SW 1271 (cell line): Measurements from ENCODE around the gene ADAM12.
A peak's percentile ranks its signal among the peaks of the same experiment; 100 is the strongest.

Experiments
- DNase-seq, 2 experiments: peaks; one replicate each; lab custom pipeline; 2025; lab: John Stamatoyannopoulos, UW

The ADAM12 gene

DNA sequence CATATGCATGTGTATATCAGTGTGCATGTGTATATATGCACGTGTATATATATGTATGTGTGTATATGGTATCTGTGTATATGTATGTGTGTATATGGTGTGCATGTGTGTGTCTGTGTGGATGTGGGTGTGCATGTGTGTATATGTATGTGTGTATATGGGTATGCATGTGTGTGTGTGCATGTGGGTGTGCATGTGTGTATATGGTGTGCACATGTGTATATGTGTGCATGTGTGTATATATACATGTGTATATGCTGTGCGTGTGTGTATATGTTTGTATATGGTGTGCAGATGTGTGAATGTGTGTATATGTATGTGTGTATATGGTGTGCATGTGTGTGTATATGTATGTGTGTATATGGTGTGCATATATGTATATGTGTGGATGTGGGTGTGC lies 245.2 kb downstream of the ADAM12 start:
- no peak for DNase-seq

DNA sequence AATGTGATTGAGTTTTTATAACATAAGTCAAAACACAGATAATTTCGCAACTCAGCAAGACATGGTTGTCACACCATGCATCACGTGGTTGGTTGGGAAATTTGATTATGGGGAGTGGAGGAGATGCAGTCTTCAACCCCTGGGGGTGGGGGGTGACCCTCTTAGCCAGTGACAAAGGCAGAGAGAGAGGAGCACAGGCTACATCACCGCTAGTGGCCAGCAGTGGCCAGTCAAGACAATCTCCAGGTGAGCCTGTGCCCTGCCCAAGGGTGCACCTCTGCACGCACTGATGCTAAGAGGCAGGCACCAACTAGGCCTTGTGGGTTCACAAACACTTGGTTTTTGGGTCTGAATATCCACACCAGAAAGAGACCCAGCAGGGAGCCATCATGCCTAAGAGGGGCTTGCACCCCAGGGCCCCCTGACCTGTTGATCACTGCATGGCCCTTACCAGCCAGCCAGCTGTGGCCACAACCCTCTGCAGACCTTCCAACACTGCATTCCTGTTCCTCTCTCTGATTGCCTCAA lies 247.5 kb downstream of the ADAM12 start:
- DNase-seq = no peak

DNA sequence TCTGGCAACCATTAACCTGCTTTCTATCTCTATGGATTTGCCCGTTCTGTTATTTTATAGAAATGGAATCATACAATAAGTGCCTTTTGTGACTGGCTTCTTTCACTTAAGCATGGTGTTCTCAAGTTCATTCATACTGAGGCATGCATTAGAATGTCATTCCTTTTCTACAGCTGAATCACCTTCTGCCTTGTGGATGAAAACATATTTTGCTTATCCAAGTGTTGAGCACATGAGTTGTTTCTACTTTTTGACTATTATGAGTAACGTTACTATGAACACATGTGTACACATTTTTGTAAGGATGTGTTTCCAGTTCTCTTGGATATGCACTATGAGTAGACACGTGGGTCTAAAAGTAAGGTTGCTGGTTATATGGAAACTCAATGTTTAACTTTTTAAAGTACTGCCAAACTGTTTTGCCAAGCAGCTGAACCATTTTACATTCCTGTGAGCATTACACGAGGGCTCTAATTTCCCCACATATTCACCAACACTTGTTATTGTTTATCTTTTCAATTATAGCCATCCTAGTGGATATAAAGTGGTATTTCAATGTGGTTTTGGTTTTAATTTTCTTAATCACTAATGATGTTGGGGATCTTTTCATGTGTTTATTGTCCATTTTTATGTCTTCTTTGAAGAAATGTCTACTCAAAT lies 250.6 kb downstream of the ADAM12 start:
- DNase-seq = no peak

DNA sequence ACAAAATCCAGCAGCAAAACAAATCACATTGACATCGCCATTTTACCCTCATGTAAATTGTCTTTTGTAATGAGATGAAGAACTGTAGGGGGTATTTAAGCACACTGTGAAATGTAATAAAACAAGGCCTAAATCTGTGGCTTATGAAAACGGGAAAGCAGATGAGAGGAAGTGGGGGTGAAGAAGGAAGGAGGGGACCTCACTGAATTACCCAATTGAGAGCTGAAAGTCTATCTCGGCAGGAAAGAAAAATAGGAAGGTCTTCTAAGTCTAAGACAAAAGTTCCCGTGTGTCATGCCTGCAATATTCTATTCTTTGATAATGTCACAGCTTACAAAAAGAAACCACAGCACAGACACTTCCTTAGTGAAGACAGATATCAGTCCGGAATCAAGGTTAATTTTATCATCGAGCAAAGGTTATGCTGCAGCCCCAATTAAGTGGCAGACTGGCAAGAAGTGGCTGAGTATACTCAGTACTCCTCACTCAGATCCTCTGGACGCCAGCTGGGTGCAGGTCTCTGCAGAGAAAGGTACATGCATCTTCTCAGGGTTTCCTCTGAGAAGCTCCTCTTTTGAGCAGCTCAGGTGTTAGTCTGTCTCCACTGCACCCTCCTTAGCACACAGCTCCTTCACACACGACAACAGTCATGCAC lies 252.2 kb downstream of the ADAM12 start:
- no peak for DNase-seq

DNA sequence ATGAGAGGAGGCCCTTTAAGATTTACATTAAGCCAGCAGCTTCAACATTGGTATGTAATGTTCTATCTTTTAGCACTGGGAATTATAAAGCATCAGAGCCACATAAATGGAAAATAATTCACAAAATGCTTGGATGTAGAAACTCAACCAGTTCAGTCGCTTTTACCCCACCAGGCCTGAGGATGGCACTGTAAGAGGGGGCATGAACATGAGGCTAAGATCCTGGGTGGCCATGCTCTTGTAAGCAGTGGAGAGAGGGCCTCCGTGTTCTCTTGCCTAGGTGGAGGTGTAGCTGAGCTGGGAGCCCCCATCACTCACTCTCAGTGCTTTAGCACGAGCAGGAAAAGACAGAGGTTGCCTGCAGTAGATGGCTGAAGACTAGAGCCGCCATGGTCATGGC lies 253.1 kb downstream of the ADAM12 start:
- DNase-seq = peak in 1 of 2 experiments; percentile 2

DNA sequence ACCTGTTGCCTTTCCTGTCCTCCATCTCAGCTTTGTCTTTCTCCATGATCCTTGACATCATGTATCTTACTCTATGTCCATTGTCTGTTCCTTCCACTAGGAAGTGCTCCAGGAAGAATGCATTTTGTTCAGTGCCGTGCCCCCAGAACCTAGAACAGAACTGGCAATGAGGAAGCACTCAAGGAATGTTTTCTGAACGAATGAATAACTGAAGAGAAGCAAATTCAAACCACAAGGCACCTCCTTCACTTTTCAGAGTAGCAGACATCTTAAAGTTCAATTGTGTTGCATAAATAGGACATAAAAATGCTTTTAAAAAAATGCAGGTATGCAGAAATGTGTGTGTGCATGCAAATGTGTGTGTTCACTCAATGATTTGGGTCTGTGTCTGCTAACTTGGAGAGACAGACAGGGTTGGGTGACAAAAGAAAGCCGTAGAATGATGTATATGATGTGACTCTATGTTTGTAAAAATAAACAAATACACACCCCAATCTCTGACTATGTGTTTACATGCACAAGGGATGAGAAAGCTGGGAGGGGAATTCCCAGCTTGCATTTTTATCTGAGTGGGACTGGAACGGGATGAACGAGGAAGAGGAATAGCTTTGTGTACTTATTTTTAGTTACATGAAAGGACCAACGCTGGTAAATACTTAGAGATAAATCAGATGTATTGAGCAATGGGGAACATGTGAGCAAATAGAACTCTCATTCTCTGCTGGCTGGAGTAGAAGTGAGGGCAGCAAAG lies 254.2 kb downstream of the ADAM12 start:
- no peak for DNase-seq

DNA sequence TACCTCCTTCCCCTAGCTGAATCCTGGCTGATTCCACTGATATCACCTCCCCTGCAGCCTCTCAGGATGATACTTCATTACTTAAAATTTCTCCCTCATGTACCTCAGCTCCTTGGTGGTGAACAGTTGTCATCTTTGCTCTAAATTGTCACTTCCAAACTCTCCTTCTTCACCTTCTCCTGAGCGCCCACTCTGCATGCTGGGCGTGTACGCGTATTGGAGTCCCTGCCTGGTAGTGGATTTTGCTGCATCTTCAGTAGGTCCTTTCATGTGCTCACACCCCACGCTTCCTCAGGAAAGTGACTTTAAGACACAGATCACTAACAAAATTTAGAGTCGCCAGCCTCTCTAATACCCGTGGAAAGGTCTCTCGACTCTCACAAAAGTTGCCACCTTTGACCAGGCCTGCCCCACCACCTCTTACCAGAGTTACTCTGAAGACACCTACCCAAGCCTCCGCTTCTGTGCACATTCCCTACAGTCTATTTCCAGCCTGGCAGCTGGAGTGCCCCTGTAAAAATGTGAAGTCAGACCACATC lies 255.1 kb downstream of the ADAM12 start:
- no peak for DNase-seq

DNA sequence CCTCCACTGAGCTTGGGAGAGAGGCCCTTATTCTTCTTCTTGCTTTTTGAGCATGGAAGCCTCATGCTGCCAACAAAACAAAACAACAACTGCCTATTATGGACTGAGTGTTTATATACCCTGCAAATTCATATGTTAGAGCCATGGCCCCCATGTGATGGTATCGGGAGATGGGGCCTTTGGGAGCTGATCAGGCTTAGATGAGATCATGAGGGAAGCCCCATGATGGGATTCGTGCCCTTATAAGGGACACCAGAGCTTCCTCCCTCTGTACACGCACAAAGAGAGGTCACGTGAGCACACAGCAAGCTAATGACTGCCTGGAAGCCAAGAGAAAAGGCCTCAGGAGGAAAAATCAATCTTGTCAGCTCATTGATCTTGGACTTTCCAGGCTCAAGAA lies 256.9 kb downstream of the ADAM12 start:
- no peak for DNase-seq

DNA sequence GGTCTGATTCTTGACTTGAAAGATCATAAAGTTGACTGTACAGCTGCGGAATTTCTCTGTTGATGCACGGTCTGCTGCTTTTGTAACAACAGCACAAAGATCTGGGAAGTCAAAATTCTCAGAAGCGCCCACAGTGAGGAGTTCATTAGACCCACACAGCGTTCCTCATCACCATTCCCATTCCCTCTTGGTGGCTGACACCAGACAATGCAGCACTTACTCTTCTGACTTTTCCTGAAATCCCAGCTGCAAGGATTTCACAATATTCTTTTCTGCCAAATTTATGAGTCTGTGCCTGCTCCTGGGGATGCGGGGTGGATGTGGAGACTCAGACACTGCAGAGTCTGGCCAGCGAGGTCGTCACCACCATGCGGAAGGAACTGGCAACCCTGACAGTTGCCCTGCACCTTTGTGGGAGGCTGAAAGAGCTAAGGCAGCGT lies 258.0 kb downstream of the ADAM12 start:
- DNase-seq = no peak

DNA sequence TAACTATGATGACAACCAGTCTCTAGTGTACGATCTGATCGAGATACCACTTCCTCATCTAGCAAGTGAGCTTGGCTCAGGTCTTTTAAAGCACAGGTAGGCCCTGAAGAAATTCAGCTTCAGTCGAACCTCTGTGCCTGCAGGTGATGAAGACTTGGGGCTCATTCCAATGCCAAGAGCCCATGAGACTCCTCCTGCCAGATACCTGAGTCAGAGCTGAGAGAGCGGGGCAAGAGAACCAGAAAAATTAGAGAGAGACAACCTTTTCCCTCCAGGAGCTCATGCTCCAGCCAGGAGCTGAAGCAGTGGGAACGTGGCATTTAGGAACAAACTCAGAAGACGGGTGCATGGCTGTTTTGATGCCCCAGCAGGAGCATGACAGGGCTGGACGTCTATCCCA lies 259.3 kb downstream of the ADAM12 start:
- no peak for DNase-seq

DNA sequence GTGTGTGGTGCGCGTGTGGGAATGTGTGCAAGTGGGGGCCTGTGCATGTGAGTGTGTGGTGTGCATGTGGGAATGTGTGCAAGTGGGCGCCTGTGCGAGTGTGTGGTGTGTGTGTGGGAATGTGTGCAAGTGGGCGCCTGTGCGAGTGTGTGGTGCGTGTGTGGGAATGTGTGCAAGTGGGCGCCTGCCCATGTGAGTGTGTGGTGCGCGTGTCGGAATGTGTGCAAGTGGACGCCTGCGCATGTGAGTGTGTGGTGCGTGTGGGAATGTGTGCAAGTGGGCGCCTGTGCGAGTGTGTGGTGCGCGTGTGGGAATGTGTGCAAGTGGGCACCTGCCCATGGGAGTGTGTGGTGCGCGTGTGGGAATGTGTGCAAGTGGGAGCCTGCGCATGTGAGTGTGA lies 259.7 kb downstream of the ADAM12 start:
- no peak for DNase-seq

DNA sequence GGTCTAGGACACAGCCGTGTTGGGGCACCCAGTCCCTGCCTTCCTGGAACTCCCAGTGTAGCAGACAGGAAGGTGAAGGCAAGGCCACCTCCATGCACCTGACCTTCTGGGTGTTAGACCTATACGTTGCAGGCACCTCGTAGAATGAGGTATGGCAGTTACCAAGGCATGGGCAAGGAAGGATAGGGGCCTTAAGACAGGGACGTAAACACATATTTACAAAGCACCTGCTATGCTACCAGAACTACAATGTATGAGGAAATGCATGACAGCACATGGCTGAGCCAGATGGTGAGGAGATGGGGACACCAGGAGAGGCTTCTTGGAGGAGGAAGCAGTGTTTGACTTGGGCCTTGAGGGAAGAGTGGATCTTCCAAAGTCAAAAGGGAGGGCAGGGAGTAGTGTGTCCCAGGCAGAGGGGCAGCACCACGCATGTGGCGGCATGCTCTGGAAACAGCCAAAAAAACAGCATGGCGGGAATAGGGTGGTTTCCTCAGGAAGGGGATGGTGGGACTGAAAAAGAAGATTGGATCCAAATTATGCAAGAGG lies 260.7 kb downstream of the ADAM12 start:
- no peak for DNase-seq

DNA sequence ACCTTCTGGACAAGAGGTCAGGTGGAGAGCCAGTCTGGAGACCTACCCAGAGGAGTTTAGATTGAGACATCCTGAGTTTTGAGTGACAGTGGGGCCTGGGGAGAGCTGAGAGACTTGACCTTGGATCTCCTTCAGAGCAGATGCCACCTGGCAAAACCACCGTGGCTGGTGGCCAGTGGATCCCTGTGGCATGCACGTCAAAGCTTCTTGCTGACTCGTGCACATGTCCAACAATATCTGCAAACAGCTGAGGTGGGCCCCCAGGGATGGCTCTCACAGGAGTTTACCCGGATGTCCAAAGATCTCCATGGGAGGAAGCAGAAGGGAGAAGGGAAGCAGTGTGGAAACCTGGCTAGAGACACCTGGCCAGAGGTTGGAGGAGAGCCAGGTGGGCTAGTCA lies 261.4 kb downstream of the ADAM12 start:
- no peak for DNase-seq

DNA sequence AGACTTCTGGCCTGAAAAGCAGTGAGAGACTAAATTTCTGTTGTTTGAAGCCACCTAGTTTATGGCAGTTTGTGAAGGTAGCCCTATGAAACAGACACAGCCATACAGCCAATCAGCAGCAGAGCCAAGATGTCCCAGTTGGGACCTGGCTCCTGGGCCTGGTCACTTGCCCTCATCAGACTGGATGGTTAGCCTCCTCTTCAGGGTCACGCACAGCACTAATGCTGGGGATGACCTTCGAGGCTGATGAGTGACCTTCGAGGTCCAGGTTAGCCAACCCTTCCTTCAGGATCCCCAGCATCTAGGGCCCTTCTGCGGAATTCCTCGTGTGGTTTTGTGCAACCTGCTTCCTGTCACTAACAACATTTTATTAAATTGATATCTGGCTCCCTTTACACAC lies 262.3 kb downstream of the ADAM12 start:
- no peak for DNase-seq

DNA sequence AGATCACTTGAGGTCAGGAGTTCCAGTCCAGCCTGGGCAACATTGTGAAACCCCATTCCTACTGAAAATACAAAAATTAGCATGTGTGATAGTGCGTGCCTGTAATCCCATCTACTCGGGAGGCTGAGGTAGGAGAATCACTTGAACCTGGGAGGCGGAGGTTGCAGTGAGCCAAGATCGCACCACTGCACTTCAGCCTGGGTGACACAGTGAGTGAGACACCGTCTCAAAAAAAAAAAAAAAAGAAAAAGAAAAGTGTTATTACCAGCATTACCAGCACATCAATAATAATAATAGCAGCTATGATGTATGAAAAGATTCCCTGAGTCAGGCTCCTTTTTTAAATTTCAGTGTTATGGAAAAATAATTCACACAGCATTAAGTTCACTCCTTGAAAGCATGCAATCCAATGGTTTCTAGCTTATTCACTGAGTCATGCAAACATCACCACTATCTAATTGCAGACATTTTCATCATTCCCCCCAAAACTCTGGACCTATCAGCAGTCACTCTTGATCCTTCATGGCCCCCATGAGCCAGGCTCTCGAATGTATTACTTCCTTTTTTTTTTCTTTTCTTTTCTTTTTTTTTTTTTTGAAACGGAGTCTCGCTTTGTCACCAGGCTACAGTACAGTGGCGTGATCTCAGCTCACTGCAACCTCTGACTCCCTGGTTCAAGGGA lies 263.5 kb downstream of the ADAM12 start:
- no peak for DNase-seq

DNA sequence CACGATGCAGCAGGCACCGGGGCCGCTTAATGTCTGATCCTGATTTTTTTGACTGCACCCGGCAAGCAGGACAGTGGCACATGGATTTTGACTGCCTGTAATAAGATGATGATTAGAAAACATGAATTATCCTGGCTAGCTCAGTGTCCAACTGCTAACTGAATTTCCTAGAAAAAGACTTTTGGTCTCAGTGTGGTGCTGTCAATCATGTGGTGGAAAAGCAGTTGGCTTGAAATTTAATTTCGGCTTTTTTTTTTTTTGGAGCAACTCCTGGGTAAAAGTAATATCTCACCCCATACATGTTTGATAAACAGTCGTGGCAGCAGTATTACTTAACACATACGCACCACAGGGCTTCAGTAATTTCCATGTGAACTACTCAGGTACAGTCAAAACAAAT lies 264.2 kb downstream of the ADAM12 start:
- DNase-seq = no peak

DNA sequence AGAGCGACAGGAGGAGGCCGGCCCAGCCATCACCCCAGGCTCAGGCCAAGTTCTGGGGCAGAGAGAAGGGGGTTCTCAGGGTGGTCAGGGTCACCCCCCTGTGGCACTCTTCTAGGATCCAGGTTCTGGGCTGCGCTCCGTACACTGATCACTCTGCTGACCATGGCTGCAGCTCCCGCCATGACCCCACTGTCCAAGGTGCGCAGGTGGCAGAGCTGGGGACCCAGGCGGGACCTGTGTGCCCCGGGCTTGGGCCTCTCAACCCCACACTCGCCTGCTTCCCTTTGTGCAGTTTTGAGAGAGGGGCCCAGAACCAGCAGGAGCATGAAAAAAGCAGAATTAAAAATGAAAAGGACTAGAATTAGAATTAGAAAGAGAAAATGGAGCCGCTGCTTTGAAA lies 264.8 kb downstream of the ADAM12 start:
- DNase-seq = no peak

DNA sequence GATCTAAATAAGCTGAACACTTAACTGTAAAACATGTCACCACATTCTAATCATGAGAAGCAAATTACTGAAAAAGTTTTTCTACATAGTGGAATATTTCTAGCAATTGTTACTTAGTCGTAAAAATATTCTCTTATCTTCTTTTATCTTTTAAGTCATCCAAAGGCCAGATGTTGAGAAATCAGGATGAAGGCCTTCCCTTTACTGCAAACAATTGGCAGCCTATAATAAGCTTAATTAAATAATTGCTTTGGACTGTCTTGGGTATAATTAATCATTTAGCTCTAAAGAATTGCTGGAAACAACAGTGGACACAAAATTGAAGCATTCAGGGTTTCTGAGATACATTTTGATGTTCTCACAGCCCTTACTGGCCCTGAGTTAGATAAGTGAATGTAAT lies 265.4 kb downstream of the ADAM12 start:
- no peak for DNase-seq

DNA sequence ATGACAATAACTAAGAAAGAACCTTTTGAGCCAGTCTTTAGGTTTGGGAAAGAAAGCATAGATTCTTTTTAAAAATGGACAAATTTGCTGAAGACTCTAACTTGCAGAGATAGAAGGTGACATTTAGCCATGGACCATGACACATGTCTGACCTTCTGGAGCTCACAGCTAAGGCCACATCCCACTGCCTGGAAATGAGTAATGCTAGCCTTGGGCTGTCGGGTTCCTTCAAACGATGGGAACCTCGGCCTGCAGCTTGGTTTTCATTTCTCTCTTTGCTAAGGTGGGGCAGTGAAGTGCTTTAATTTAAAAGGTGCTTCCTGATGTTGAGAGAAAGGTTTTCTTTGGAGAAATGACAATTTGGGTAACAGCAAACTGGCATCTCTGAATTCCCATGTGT lies 268.7 kb downstream of the ADAM12 start:
- no peak for DNase-seq

DNA sequence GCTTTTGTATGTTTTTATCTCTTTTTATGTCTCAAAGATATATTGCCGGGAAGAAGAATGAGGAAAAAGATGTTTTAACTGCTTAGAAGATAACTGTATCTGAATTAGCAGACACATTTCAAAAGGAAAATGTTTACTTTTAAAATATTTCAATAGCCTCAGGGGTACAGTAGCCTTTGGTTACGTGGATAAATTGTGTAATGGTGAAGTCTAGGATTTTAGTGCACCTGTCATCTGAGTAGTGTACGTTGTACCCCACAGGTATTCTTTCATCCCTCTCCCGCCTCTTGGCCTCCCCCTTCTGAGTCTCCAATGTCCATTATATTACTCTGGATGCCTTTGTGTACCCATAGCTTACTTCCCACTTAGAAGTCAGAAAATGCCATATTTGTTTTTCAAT lies 269.8 kb downstream of the ADAM12 start:
- no peak for DNase-seq

DNA sequence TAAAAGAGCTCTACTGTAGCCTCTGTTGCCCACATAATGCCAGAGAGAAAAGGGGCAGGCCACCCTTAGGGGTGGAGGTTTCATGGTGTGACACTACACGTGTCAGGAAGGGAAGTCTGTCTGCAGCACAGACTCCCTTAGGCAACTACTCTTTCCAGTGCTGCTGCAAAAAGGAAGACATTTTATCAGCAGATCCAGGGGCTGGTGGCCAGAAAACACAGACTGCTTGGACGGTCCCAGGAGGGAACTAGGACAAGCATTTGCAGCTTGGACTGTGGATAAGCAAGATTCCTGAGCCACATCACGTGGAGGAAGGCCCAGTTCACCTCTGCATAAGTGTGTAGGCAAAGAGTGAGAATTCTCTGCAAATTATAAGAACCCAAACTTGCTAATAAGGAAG lies 271.1 kb downstream of the ADAM12 start:
- no peak for DNase-seq

DNA sequence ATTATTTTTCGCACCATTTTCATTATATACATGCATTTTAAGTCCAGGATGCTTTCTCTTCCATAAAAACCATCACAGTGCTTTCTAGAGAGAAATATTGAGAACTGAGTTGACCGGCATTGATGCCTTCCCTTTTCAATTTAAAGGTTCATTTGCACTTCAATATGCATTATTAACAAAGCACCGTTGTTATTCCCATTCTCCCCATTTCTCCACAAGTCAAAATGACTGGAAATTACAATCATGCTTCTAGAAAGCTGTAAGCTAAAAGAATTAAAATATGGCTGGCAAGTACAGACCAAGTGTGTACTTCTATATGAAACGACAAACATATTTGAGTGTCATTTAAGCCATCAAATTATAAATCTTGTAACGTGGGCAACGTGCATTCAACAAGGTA lies 272.4 kb downstream of the ADAM12 start:
- DNase-seq = no peak
